ENCODE data around the gene MARCHF2.

GRCh38 chr19:8366121-8366581 is 47.0 kb upstream of the MARCHF2 start:
- no peak for TF ChIP-seq GLIS3 (CRISPR knock-in tag; IDR thresholded peaks at IDR 0.05)
- TF ChIP-seq ISL1 (CRISPR knock-in tag; IDR thresholded peaks at IDR 0.05) = no peak
- no peak for TF ChIP-seq ZFP30 (CRISPR knock-in tag; IDR thresholded peaks at IDR 0.05)
- TF ChIP-seq CSDC2 (CRISPR knock-in tag; IDR thresholded peaks at IDR 0.05) = no peak
- TF ChIP-seq ZNF8 (CRISPR knock-in tag; IDR thresholded peaks at IDR 0.05) = no peak
- no peak for TF ChIP-seq PPARA (CRISPR knock-in tag; IDR thresholded peaks at IDR 0.05; ENCODE audit: borderline replicate concordance)
- TF ChIP-seq CREB5 (CRISPR knock-in tag; IDR thresholded peaks at IDR 0.05; ENCODE audit: low read depth) = no peak
- no peak for TF ChIP-seq TCF4 (CRISPR knock-in tag; IDR thresholded peaks at IDR 0.05; ENCODE audit: borderline replicate concordance)
